ENCODE data around the gene LRPAP1. TPM values are rescaled to one million over a fixed set of nuclear protein-coding genes. Genes with fewer than 3 reads are reported as not detected.

Gene LRPAP1
- total RNA-seq, 1 donor from 2014 or later, result 121 TPM

GRCh38 chr4:3466691-3467600, 65.3 kb downstream of the LRPAP1 start:
- DNase-seq (ENCODE audit: low spot score in 2 of 2, unreplicated experiment in 2 of 2), result no peak
- no peak for TF ChIP-seq CTCF (IDR thresholded peaks at IDR 0.05; ENCODE audit: unreplicated experiment)
- Mint-ChIP-seq H3K27ac (no peak overlapping the region), H3K4me1 (peaks cover 9% of the 10 kb centered on the region), H3K36me3 (no peaks in the 10 kb centered on the region), H3K9me3 (no peaks in the 10 kb centered on the region), H3K27me3 (ENCODE audit: low read depth) (peaks cover 26% of the 10 kb centered on the region), H3K4me3 (no peak overlapping the region)

- H3K27me3 Mint-ChIP-seq (ENCODE audit: low read depth), result peaks cover 29% of the 10 kb centered on the region
- no peak for DNase-seq (ENCODE audit: low spot score in 2 of 2, unreplicated experiment in 2 of 2)
- H3K4me3 Mint-ChIP-seq, result no peak overlapping the region
- H3K4me1 Mint-ChIP-seq, result peaks cover 16% of the 10 kb centered on the region
- no peaks in the 10 kb centered on the region for H3K36me3 Mint-ChIP-seq
- no peak for TF ChIP-seq CTCF (IDR thresholded peaks at IDR 0.05; ENCODE audit: unreplicated experiment)
- H3K9me3 Mint-ChIP-seq, result no peaks in the 10 kb centered on the region
- no peak overlapping the region for H3K27ac Mint-ChIP-seq
Observed at GRCh38 chr4:3465698-3466671, 66.2 kb downstream of the LRPAP1 start.

- Mint-ChIP-seq H3K4me1 (peaks cover 17% of the 10 kb centered on the region), H3K27ac (no peak overlapping the region), H3K4me3 (no peak overlapping the region), H3K36me3 (peaks cover 1% of the 10 kb centered on the region), H3K27me3 (ENCODE audit: low read depth) (peaks cover 27% of the 10 kb centered on the region), H3K9me3 (peaks cover 2% of the 10 kb centered on the region)
- TF ChIP-seq CTCF (IDR thresholded peaks at IDR 0.05; ENCODE audit: unreplicated experiment), result no peak
- DNase-seq (ENCODE audit: low spot score in 2 of 2, unreplicated experiment in 2 of 2), result no peak
Observed at GRCh38 chr4:3464911-3465697, 67.1 kb downstream of the LRPAP1 start.

- peaks cover 6% of the 10 kb centered on the region for H3K9me3 Mint-ChIP-seq
- no peak overlapping the region for H3K27ac Mint-ChIP-seq
- peaks cover 18% of the 10 kb centered on the region for H3K4me1 Mint-ChIP-seq
- H3K36me3 Mint-ChIP-seq, result peaks cover 4% of the 10 kb centered on the region
- peaks cover 31% of the 10 kb centered on the region for H3K27me3 Mint-ChIP-seq (ENCODE audit: low read depth)
- DNase-seq (ENCODE audit: low spot score in 2 of 2, unreplicated experiment in 2 of 2), result no peak
- H3K4me3 Mint-ChIP-seq, result peak overlapping the region; percentile 47
- no peak for TF ChIP-seq CTCF (IDR thresholded peaks at IDR 0.05; ENCODE audit: unreplicated experiment)
Observed at GRCh38 chr4:3464349-3464905, 67.8 kb downstream of the LRPAP1 start.

Data from mesothelial cell of epicardium (in vitro differentiated cells).